GM12878 (cell line): Measurements from ENCODE around the gene CUEDC1. TPM values are rescaled to one million over a fixed set of nuclear protein-coding genes. Genes with fewer than 3 reads are reported as not detected.

ENCODE experiments used
- ATAC-seq: fragments of 200-7000 bp; cut with Tn5 transposase; 3 replicates; pipeline ENCODE4 v1.9.1; 2020; ENCODE audit warnings: mild to moderate bottlenecking, moderate library complexity
- BruUV-seq: library from RNA; stranded (reverse); fragments of 400-500 nt; replicated peaks from 2 replicates; lab custom pipeline; 2021; lab: Mats Ljungman, UMichigan
- CTCF ChIA-PET: fragments of 300-600 bp; sonication (Branson Sonifier 250); formaldehyde crosslinking; extraction: SDS; loops from one replicate; lab custom pipeline; 2021; ENCODE audit warnings: inconsistent platforms; lab: Yijun Ruan, JAX
- POLR2A ChIA-PET: fragments of 350-600 bp; formaldehyde crosslinking; extraction: SDS; loops from one replicate; lab custom pipeline; 2021; ENCODE audit warnings: inconsistent platforms; lab: Charles Lee
- RAD21 ChIA-PET: fragments of 300-600 bp; sonication (Branson Sonifier 250); formaldehyde crosslinking; loops from one replicate; lab custom pipeline; 2023; ENCODE audit warnings: antibody characterized with exemption; ENCODE audit not compliant: unreplicated experiment; lab: Charles Lee
- SMC1A ChIA-PET: fragments of 300-600 bp; sonication (Branson Sonifier 250); formaldehyde crosslinking; loops from one replicate; lab custom pipeline; 2023; ENCODE audit not compliant: unreplicated experiment, uncharacterized antibody; lab: Charles Lee
- DNase-seq: peaks from one replicate; pipeline ENCODE4 v3.0.0-alpha.2; 2011; ENCODE audit warnings: low read depth, low spot score
- FAIRE-seq: peaks from 3 replicates; lab custom pipeline; 2011; peaks lifted over from hg19 to GRCh38; lab: Jason Lieb, UNC
- H2AFZ ChIP-seq: 2 replicates; pipeline ENCODE4 v1.6.0; 2011; ENCODE audit warnings: low read depth, low read length, control low read depth; ENCODE audit not compliant: control insufficient read depth
- H3K27ac ChIP-seq: 2 replicates; pipeline ENCODE4 v1.5.1; 2011; ENCODE audit warnings: control low read depth; ENCODE audit not compliant: control insufficient read depth, insufficient read depth
- H3K27me3 ChIP-seq, 2 experiments: replicated peaks in 1 of 2; 2 replicates each; pipeline versions ENCODE4 v1.6.0 to v1.6.1; 2011; ENCODE audit warnings: low read length in 1 of 2; ENCODE audit not compliant: control insufficient read depth in 2 of 2, insufficient read depth in 2 of 2
- H3K36me3 ChIP-seq, 2 experiments: 2 replicates each; pipeline ENCODE4 v1.5.1; 2011; ENCODE audit warnings: low read length in 1 of 2; ENCODE audit not compliant: control insufficient read depth in 2 of 2, insufficient read depth in 2 of 2
- H3K4me1 ChIP-seq: 2 replicates; pipeline ENCODE4 v1.6.1; 2011; ENCODE audit warnings: mild to moderate bottlenecking, low read length, moderate library complexity, mixed read lengths; ENCODE audit not compliant: control insufficient read depth, insufficient read depth
- H3K4me2 ChIP-seq: 2 replicates; pipeline ENCODE4 v1.6.0; 2011; ENCODE audit warnings: control low read depth; ENCODE audit not compliant: control insufficient read depth, insufficient read depth
- H3K4me3 ChIP-seq: fragments of 200-600 bp; sonication (generic); 2 replicates; pipeline ENCODE4 v1.5.1; 2016
- H3K79me2 ChIP-seq: 2 replicates; pipeline ENCODE4 v1.6.0; 2011; ENCODE audit warnings: low read length; ENCODE audit not compliant: control insufficient read depth, insufficient read depth
- H3K9ac ChIP-seq: 2 replicates; pipeline ENCODE4 v1.8.0; 2011; ENCODE audit warnings: low read length, control low read depth, mixed read lengths; ENCODE audit not compliant: control insufficient read depth, insufficient read depth
- H3K9me3 ChIP-seq: replicated peaks from 3 replicates; pipeline ENCODE4 v1.5.1; 2011; ENCODE audit warnings: mild to moderate bottlenecking, low read length; ENCODE audit not compliant: control insufficient read depth, insufficient read depth
- H4K20me1 ChIP-seq: 2 replicates; pipeline ENCODE4 v1.6.0; 2011; ENCODE audit not compliant: control insufficient read depth, insufficient read depth
- ASH2L ChIP-seq: fragments of 300-600, 200-600 bp; sonication (generic); IDR thresholded peaks from 2 replicates; pipeline ENCODE4 v1.6.1; 2017; ENCODE audit warnings: low read depth, mild to moderate bottlenecking, borderline replicate concordance
- ATF3 ChIP-seq: IDR thresholded peaks from 2 replicates; pipeline ENCODE4 v1.6.1; 2011; ENCODE audit warnings: low read depth, mild to moderate bottlenecking, low read length, moderate library complexity, borderline replicate concordance; ENCODE audit errors: extremely low read depth
- BCL3 ChIP-seq: IDR thresholded peaks from 2 replicates; pipeline ENCODE4 v1.6.1; 2011; ENCODE audit warnings: borderline replicate concordance, low read depth, mild to moderate bottlenecking, moderate library complexity, low read length; ENCODE audit not compliant: insufficient read depth, poor library complexity, severe bottlenecking
- FOS ChIP-seq: IDR thresholded peaks from 3 replicates; pipeline ENCODE4 v1.6.1; 2011; ENCODE audit warnings: borderline replicate concordance; ENCODE audit not compliant: insufficient read length; ENCODE audit errors: extremely low read depth
- GABPA ChIP-seq: IDR thresholded peaks from 2 replicates; pipeline ENCODE4 v1.6.1; 2014; ENCODE audit warnings: antibody characterized with exemption, low read depth, mild to moderate bottlenecking, inconsistent platforms
- KLF5 ChIP-seq: fragments of 450-650 bp; IDR thresholded peaks from 2 replicates; pipeline ENCODE4 v1.6.1; 2014; ENCODE audit warnings: mild to moderate bottlenecking; ENCODE audit not compliant: partially characterized antibody
- LARP7 ChIP-seq: fragments of 450-650 bp; IDR thresholded peaks from 2 replicates; pipeline ENCODE4 v1.6.1; 2017; ENCODE audit warnings: mild to moderate bottlenecking
- MEF2B ChIP-seq: fragments of 450-650 bp; IDR thresholded peaks from 2 replicates; pipeline ENCODE4 v1.6.1; 2018; ENCODE audit warnings: mild to moderate bottlenecking, moderate library complexity; ENCODE audit not compliant: partially characterized antibody, poor library complexity, severe bottlenecking
- MTA3 ChIP-seq: IDR thresholded peaks from 2 replicates; pipeline ENCODE4 v1.6.1; 2012; ENCODE audit warnings: low read length, inconsistent platforms, borderline replicate concordance
- MYB ChIP-seq: fragments of 150-350 bp; IDR thresholded peaks from 2 replicates; pipeline ENCODE4 v1.6.1; 2014; ENCODE audit warnings: mild to moderate bottlenecking, low read depth, low read length, borderline replicate concordance
- NR2F1 ChIP-seq: fragments of 450-650 bp; conservative IDR thresholded peaks from 2 replicates; pipeline ENCODE4 v1.6.1; 2017; ENCODE audit warnings: mild to moderate bottlenecking
- RB1 ChIP-seq: fragments of 450-650 bp; formaldehyde crosslinking; IDR thresholded peaks from 2 replicates; pipeline ENCODE4 v1.6.1; 2017; ENCODE audit warnings: mild to moderate bottlenecking, borderline replicate concordance
- RELA ChIP-seq: fragments of 450-650 bp; IDR thresholded peaks from 2 replicates; pipeline ENCODE4 v1.8.0; 2014; ENCODE audit warnings: borderline replicate concordance; ENCODE audit not compliant: partially characterized antibody
- REST ChIP-seq: IDR thresholded peaks from 2 replicates; pipeline ENCODE4 v1.6.1; 2012; ENCODE audit warnings: mild to moderate bottlenecking, low read depth, low read length
- TCF7 ChIP-seq: IDR thresholded peaks from 2 replicates; pipeline ENCODE4 v1.6.1; 2014; ENCODE audit warnings: antibody characterized with exemption, borderline replicate concordance
- YY1 ChIP-seq: IDR thresholded peaks from 2 replicates; pipeline ENCODE4 v1.6.1; 2011; ENCODE audit warnings: low read depth, mild to moderate bottlenecking, low read length
- ZBED1 ChIP-seq: IDR thresholded peaks from 2 replicates; pipeline ENCODE4 v1.6.1; 2016; ENCODE audit warnings: borderline replicate concordance
- WGBS: methylation state at CpG from one replicate; pipeline ENCODE4 v1.1.6; 2016; ENCODE audit warnings: low lambda C conversion rate; ENCODE audit not compliant: insufficient replicate concordance, insufficient coverage; ENCODE audit errors: missing lambda C conversion rate; 5-methylcytosine and 5-hydroxymethylcytosine counted together
- in situ Hi-C: fragments of 300-500 bp; cut with MboI; formaldehyde crosslinking; loops from 9 replicates; pipeline ENCODE4 v1.14.3; 2018; ENCODE audit warnings: mixed read lengths
- intact Hi-C: fragments of 100-400 bp; cut with micrococcal nuclease; formaldehyde crosslinking; loops from one replicate; pipeline ENCODE4 v1.14.2; 2022; ENCODE audit not compliant: unreplicated experiment
- polyA plus RNA-seq, 11 experiments: library from polyadenylated mRNA; depleted of rRNA in 4 of 11; unstranded in 6 of 11; stranded (reverse) in 5 of 11; fragments of >200 nt; fragmentation: Nextera tagmentation in 4 of 11; fragmentation: Illumina TruSeq in 1 of 11; extraction: Ambion mirVana in 4 of 11; extraction: Trizol in 1 of 11; gene quantifications; 1 replicate in 1 of 11; 2 replicates in 10 of 11; pipeline versions ENCODE4 v1.2.1 to v1.2.3, GENCODE V29; 2011 to 2016; ENCODE audit warnings: inconsistent platforms in 2 of 11, missing spikeins in 2 of 11, low read depth in 1 of 11
- total RNA-seq, 4 experiments: library from RNA; depleted of rRNA in 3 of 4; stranded (reverse); fragments of >200 nt in 3 of 4; fragmentation: Illumina TruSeq in 1 of 4; extraction: Trizol in 1 of 4; gene quantifications; 2 replicates each; pipeline versions ENCODE4 v1.2.1 to v1.2.3, GENCODE V29; 2013 to 2021

Gene CUEDC1
- total and polyA plus RNA-seq, 10 of the 15 experiments (the other 5 are each of a cell fraction or from before 2014, with no cell fraction given) = 0.24 to 7.4 (median 1.8) TPM

- peak overlapping the region; percentile 51 for H3K4me2 ChIP-seq
- ChIA-PET POLR2A (interaction anchor here (0.9 to 1.8 kb wide), 5 partner anchors 8 to 145 kb away, joined by 3 to 9 read pairs (median 4); no protein-coding TSS in a partner anchor), CTCF (interaction anchor here (0.7 to 19.6 kb wide), 19 partner anchors 9 to 160 kb away, joined by 3 to 708 read pairs (median 4); partner anchors contain the start of genes MRPS23 and SRSF1), RAD21 (interaction anchor here (0.7 to 12.2 kb wide), 20 partner anchors 6 to 144 kb away, joined by 3 to 239 read pairs (median 4); partner anchors contain the start of genes MRPS23 and SRSF1), SMC1A (interaction anchor here (0.5 to 12.0 kb wide), 23 partner anchors 8 to 144 kb away, joined by 3 to 341 read pairs (median 5); partner anchors contain the start of gene MRPS23)
- BruUV-seq = no TSS peak
- peak; percentile 35 for FAIRE-seq
- in situ Hi-C loops = loop anchor here (10.0 kb wide), 1 partner anchor 99 kb away; no protein-coding TSS in a partner anchor
- no peaks in the 10 kb centered on the region for H4K20me1 ChIP-seq
- no peak for DNase-seq
- intact Hi-C loops = loop anchor here (2.0 kb wide), 1 partner anchor 101 kb away; no protein-coding TSS in a partner anchor
- peaks cover 22% of the 10 kb centered on the region for H3K4me1 ChIP-seq
- no peak overlapping the region for H3K9ac ChIP-seq
- WGBS = 20% methylated on average over 3 of the region's 3 CpGs
- peak; percentile 29 for ATAC-seq
- H3K27me3 ChIP-seq = no peaks in the 10 kb centered on the region
- H2AFZ ChIP-seq = no peak overlapping the region
- H3K4me3 ChIP-seq = no peak overlapping the region
- H3K9me3 ChIP-seq = no peaks in the 10 kb centered on the region
- no peak overlapping the region; the same call in 1 of the 2 replicates for H3K27ac ChIP-seq
- H3K79me2 ChIP-seq = no peaks in the 10 kb centered on the region; the same call in 1 of the 2 replicates
- peaks cover 0 to 16% of the 10 kb centered on the region in 2 experiments; a peak in 3 of 4 replicates for H3K36me3 ChIP-seq
- TF ChIP-seq MTA3 (peak; percentile 68; the same call in 1 of the 2 replicates), RELA (no peak), MEF2B (no peak), MYB (no peak), KLF5 (no peak), REST (no peak), TCF7 (no peak), FOS (no peak), GABPA (no peak), YY1 (no peak), ATF3 (no peak), RB1 (no peak), ASH2L (no peak), LARP7 (0 out of 2 replicates have a peak, but pooled peaks have one; percentile 23), NR2F1 (peak; percentile 85), BCL3 (peak; percentile 36), ZBED1 (0 out of 2 replicates have a peak, but pooled peaks have one; percentile 33)
Measured at GRCh38 chr17:57993471-57994365, 38.5 kb upstream of the CUEDC1 start.
